ENCODE measurements around the gene CRYBG2.

CRYBG2 gene

DNA sequence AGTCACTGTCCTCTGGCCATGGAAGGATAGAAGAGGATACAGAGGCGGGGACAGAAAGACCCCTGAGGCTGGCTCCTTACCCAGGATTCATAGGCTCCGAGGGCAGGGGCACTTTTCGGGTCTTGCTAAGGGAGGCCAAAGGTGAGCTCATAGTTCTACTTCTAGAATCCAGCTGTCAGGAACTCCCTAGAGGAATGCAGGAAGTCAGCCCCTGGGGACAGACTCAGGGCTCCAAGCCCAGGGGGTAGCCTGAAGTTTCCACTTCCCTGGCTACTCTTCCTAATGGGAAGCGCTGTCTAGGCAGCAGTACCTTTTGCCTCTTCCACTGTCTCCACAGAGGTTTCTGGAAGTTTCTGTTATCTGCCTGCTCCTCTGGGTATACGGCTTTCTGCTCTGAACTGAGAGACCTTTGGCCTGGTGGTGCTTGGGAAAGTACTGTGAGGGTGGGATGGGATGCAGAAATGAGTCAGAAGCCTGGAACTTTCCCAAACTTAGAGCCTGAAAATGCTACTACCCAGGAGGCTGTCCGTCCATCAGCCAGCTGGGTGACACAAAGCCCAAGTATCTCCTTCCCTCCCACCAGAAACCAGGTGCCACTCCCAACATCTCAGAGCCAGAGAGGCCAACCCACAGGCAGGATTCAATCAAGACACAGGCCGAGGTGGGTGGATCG, 51.1 kb downstream of the CRYBG2 start:
- no peak for TF ChIP-seq GLIS3 (CRISPR knock-in tag; IDR thresholded peaks at IDR 0.05)
- TF ChIP-seq ZFP3 (CRISPR knock-in tag; IDR thresholded peaks at IDR 0.05) = no peak
- TF ChIP-seq, protein P1, sequence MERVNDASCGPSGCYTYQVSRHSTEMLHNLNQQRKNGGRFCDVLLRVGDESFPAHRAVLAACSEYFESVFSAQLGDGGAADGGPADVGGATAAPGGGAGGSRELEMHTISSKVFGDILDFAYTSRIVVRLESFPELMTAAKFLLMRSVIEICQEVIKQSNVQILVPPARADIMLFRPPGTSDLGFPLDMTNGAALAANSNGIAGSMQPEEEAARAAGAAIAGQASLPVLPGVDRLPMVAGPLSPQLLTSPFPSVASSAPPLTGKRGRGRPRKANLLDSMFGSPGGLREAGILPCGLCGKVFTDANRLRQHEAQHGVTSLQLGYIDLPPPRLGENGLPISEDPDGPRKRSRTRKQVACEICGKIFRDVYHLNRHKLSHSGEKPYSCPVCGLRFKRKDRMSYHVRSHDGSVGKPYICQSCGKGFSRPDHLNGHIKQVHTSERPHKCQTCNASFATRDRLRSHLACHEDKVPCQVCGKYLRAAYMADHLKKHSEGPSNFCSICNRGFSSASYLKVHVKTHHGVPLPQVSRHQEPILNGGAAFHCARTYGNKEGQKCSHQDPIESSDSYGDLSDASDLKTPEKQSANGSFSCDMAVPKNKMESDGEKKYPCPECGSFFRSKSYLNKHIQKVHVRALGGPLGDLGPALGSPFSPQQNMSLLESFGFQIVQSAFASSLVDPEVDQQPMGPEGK (CRISPR knock-in tag; IDR thresholded peaks at IDR 0.05; ENCODE audit: borderline replicate concordance) = no peak
- TF ChIP-seq ZFP30 (CRISPR knock-in tag; IDR thresholded peaks at IDR 0.05) = no peak
- no peak for TF ChIP-seq ZC3H10 (CRISPR knock-in tag; IDR thresholded peaks at IDR 0.05)
- no peak for ATAC-seq

DNA sequence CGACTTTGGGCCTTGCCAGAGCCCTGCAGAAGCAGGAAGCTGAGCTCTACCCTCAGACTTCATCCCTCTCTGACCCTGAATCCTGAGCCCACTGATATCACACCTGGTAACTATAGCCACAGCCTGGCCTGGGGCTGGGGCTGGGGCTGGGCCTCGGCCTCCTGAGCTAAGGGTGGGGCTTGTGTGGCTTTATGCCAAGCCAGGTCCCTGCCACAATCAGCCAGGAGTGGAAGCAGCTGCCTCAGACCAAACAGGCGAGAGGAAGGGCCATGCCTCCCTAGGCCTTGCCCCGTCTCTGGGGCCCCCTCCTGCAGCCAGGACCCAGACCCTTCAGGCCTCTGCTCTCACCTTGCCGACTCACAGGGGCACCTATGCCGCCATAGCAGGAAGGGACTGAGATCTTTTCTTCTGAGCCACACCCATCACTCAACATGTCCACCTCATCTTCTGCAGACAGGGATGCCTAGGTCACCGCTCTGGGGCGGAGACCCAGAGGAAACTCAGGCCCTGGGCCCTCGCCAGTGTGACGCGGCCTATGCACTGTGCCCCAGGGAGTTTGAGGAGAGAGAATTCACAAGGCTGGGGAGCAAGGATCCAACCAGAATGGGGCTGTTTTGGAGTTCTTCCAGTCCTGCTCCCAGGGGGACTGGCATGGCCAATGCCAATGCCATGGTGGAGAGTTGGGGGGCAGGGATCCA, 53.2 kb downstream of the CRYBG2 start:
- ATAC-seq = no peak

DNA sequence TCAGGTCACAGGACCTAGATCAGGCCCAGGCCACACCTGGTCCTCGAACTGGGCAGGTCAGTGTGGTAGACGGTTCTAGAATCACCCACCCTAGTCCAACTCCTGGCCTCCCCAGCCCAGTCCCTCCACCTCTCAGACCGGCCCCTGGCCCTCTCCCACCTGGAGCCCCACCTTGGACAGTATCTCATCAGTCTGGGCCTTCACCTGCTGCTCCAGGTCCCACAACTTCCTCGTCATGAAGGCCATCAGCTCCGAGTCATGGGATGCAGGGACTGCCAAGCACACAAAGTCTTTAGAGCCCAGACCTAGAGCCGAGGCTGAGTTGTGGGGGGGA, 56.2 kb downstream of the CRYBG2 start:
- no peak for TF ChIP-seq BACH2 (CRISPR knock-in tag; IDR thresholded peaks at IDR 0.05; ENCODE audit: borderline replicate concordance)
- TF ChIP-seq CSDC2 (CRISPR knock-in tag; IDR thresholded peaks at IDR 0.05) = no peak
- no peak for TF ChIP-seq ISL1 (CRISPR knock-in tag; IDR thresholded peaks at IDR 0.05)
- TF ChIP-seq OSR1 (CRISPR knock-in tag; IDR thresholded peaks at IDR 0.05) = no peak
- no peak for TF ChIP-seq ZC3H10 (CRISPR knock-in tag; IDR thresholded peaks at IDR 0.05)
- ATAC-seq = no peak

More for the DNA sequence above, 53.2 kb downstream of the CRYBG2 start:
- TF ChIP-seq TOX (CRISPR knock-in tag; IDR thresholded peaks at IDR 0.05; ENCODE audit: borderline replicate concordance) (no peak), OSR1 (CRISPR knock-in tag; IDR thresholded peaks at IDR 0.05) (no peak), BACH2 (CRISPR knock-in tag; IDR thresholded peaks at IDR 0.05; ENCODE audit: borderline replicate concordance) (no peak), ZNF565 (CRISPR knock-in tag; conservative IDR thresholded peaks at IDR 0.05; ENCODE audit: low read depth) (no peak), ISL1 (CRISPR knock-in tag; IDR thresholded peaks at IDR 0.05) (no peak), ARNTL (CRISPR knock-in tag; IDR thresholded peaks at IDR 0.05; ENCODE audit: borderline replicate concordance, low read depth) (no peak), RARB (CRISPR knock-in tag; IDR thresholded peaks at IDR 0.05) (no peak)

DNA sequence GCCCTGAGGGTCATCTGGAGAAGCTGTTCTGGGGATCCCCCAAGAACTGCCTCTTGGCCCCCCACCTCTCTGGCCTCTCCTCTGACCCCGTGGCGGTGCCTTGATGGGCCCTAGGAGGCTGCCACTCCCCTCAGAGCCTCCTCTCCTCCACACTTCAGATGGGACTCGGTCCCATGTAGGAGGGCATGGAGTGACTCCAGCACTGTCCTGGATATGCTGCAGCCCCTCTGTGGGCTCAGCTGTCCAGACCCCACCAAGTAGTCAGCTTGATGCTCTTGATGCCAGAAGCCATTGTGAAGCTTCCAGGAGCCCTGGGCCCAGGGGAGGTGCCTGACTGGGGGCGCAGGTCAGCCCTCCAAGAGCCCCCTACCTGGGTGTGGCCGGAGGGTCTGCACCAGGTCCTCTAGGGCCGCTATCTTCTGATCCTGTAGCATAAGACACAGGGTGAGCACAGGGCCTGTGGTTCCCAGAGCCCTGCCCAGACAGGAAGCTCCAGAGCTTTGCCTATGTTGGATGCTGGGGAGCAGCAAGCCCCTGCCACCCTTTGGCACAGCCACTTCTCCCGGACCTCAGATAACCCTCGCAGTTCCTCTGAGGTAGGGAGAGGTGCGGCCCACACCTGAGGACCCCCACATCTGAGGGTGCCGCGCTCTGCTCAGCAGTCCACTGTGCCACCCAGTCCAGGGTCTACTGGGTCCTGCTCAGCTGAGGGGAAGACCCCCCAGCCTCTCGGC, 56.7 kb downstream of the CRYBG2 start:
- TF ChIP-seq PPARA (CRISPR knock-in tag; IDR thresholded peaks at IDR 0.05; ENCODE audit: borderline replicate concordance) (no peak), ZC3H10 (CRISPR knock-in tag; IDR thresholded peaks at IDR 0.05) (no peak), ZNF70 (CRISPR knock-in tag; IDR thresholded peaks at IDR 0.05) (no peak), ZNF565 (CRISPR knock-in tag; conservative IDR thresholded peaks at IDR 0.05; ENCODE audit: low read depth) (no peak), OSR1 (CRISPR knock-in tag; IDR thresholded peaks at IDR 0.05) (no peak), ZNF8 (CRISPR knock-in tag; IDR thresholded peaks at IDR 0.05) (no peak)
- TF ChIP-seq, protein P2, sequence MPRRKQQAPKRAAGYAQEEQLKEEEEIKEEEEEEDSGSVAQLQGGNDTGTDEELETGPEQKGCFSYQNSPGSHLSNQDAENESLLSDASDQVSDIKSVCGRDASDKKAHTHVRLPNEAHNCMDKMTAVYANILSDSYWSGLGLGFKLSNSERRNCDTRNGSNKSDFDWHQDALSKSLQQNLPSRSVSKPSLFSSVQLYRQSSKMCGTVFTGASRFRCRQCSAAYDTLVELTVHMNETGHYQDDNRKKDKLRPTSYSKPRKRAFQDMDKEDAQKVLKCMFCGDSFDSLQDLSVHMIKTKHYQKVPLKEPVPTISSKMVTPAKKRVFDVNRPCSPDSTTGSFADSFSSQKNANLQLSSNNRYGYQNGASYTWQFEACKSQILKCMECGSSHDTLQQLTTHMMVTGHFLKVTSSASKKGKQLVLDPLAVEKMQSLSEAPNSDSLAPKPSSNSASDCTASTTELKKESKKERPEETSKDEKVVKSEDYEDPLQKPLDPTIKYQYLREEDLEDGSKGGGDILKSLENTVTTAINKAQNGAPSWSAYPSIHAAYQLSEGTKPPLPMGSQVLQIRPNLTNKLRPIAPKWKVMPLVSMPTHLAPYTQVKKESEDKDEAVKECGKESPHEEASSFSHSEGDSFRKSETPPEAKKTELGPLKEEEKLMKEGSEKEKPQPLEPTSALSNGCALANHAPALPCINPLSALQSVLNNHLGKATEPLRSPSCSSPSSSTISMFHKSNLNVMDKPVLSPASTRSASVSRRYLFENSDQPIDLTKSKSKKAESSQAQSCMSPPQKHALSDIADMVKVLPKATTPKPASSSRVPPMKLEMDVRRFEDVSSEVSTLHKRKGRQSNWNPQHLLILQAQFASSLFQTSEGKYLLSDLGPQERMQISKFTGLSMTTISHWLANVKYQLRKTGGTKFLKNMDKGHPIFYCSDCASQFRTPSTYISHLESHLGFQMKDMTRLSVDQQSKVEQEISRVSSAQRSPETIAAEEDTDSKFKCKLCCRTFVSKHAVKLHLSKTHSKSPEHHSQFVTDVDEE (CRISPR knock-in tag; IDR thresholded peaks at IDR 0.05) = no peak
- ATAC-seq = no peak

DNA sequence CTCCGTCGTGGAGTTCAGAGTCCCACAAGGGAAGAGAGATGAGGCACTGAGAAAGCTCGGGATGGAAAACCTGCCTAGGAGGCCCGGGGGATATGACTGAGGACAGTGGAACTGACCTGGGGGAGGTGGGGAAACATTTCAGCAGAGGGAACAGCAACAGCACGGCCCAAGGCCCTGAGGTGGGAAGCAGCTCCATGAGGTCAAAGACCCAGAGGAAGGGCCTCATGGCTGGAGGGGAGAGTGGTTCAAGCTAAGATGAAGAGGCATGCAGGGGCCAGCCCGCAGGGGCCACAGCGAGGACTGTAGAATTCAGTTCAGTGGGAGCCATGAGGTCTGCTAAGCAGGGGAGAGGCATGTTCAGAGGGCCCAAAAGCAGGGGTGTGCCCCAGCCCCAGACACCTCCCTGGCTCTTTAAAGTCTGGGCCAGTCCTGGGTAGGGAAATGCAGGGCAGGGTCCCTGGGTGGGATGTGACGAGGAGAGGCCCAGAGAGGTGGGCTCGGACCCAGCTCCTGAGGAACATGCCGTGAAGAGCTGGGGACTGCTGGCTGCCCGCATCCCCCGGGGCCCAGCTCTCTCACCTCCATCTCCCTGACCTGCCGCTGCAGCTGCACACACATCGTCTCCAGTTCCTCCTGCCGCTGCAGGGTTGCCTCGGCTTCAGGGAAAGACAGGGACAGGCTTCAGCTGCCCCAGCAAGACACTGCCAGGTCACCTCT, 57.4 kb downstream of the CRYBG2 start:
- no peak for ATAC-seq

More for the DNA sequence above, 57.4 kb downstream of the CRYBG2 start:
- no peak for TF ChIP-seq TOX (CRISPR knock-in tag; IDR thresholded peaks at IDR 0.05; ENCODE audit: borderline replicate concordance)
- TF ChIP-seq OSR1 (CRISPR knock-in tag; IDR thresholded peaks at IDR 0.05) = no peak
- TF ChIP-seq ARNTL (CRISPR knock-in tag; IDR thresholded peaks at IDR 0.05; ENCODE audit: borderline replicate concordance, low read depth) = no peak
- no peak for TF ChIP-seq ZFP3 (CRISPR knock-in tag; IDR thresholded peaks at IDR 0.05)
- TF ChIP-seq, protein P3, sequence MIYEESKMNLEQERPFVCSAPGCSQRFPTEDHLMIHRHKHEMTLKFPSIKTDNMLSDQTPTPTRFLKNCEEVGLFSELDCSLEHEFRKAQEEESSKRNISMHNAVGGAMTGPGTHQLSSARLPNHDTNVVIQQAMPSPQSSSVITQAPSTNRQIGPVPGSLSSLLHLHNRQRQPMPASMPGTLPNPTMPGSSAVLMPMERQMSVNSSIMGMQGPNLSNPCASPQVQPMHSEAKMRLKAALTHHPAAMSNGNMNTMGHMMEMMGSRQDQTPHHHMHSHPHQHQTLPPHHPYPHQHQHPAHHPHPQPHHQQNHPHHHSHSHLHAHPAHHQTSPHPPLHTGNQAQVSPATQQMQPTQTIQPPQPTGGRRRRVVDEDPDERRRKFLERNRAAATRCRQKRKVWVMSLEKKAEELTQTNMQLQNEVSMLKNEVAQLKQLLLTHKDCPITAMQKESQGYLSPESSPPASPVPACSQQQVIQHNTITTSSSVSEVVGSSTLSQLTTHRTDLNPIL (CRISPR knock-in tag; IDR thresholded peaks at IDR 0.05; ENCODE audit: low read depth) = no peak
- TF ChIP-seq, protein P4, sequence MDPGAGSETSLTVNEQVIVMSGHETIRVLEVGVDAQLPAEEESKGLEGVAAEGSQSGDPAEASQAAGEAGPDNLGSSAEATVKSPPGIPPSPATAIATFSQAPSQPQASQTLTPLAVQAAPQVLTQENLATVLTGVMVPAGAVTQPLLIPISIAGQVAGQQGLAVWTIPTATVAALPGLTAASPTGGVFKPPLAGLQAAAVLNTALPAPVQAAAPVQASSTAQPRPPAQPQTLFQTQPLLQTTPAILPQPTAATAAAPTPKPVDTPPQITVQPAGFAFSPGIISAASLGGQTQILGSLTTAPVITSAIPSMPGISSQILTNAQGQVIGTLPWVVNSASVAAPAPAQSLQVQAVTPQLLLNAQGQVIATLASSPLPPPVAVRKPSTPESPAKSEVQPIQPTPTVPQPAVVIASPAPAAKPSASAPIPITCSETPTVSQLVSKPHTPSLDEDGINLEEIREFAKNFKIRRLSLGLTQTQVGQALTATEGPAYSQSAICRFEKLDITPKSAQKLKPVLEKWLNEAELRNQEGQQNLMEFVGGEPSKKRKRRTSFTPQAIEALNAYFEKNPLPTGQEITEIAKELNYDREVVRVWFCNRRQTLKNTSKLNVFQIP (CRISPR knock-in tag; IDR thresholded peaks at IDR 0.05; ENCODE audit: borderline replicate concordance, low read depth) = no peak
- TF ChIP-seq BACH2 (CRISPR knock-in tag; IDR thresholded peaks at IDR 0.05; ENCODE audit: borderline replicate concordance) = no peak

Data from SK-N-SH treated with all-trans-retinoic acid at 6 μM for 48 hours (cell line).